Lower leg skin (tissue), 3 donors: ENCODE results near the gene STK10.

Experiments used
- CTCF ChIP-seq, 3 donors: fragments of 450-650 bp; IDR thresholded peaks; one replicate each; pipeline ENCODE4 v1.5.1; 2016; ENCODE audit warnings: antibody characterized with exemption in 3 of 3, mild to moderate bottlenecking in 3 of 3, moderate library complexity in 2 of 3
- POLR2A ChIP-seq, 2 donors: fragments of 450-650 bp; IDR thresholded peaks; one replicate each; pipeline ENCODE4 v1.6.1; 2016 to 2017; ENCODE audit warnings: antibody characterized with exemption in 2 of 2, mild to moderate bottlenecking in 1 of 2, moderate library complexity in 1 of 2

GRCh38 chr5:172004824-172005237 is 183.2 kb downstream of the STK10 start:
- TF ChIP-seq POLR2A (IDR thresholded peaks at IDR 0.05) (no peak), CTCF (IDR thresholded peaks at IDR 0.05) (no peak)
